ENCODE results near the gene CBX4. TPM values are rescaled to one million over a fixed set of nuclear protein-coding genes. Genes with fewer than 3 reads are reported as not detected.

The CBX4 gene
- total and polyA plus RNA-seq, 7 donors: 1.9 to 7.8 (median 3.3) TPM

- peaks cover 0 to 7% of the 10 kb centered on the region in 2 donors for H3K36me3 ChIP-seq (ENCODE audit: insufficient read depth in 1 of 2, low read depth in 1 of 2)
- 66 to 85% (median 75%) methylated on average over 2 of the region's 2 CpGs for WGBS, 3 donors
- no peak for DNase-seq
- peaks cover 12% of the 10 kb centered on the region for H3K4me1 ChIP-seq
- H3K4me3 ChIP-seq: no peak overlapping the region
- peaks cover 0 to 32% (median 3%) of the 10 kb centered on the region in 3 donors for H3K27me3 ChIP-seq (ENCODE audit: insufficient read depth in 3 of 3, low read length in 2 of 3)
- intact Hi-C loops (cut with DNase I): no loop called here
- H3K27ac ChIP-seq: no peak overlapping the region
- ATAC-seq: no peak
- no peaks in the 10 kb centered on the region for H3K9me3 ChIP-seq
- TF ChIP-seq CTCF (IDR thresholded peaks at IDR 0.05): no peak
Observed at GRCh38 chr17:79829004-79829403, 10.2 kb downstream of the CBX4 start.

- DNase-seq (no peak), ATAC-seq (no peak)
- Histone ChIP-seq H3K27me3 (ENCODE audit: insufficient read depth in 3 of 3, low read length in 2 of 3) (peaks cover 0 to 27% (median 0%) of the 10 kb centered on the region in 3 donors), H3K27ac (no peak overlapping the region), H3K36me3 (ENCODE audit: insufficient read depth in 1 of 2, low read depth in 1 of 2) (no peaks in the 10 kb centered on the region), H3K4me3 (no peak overlapping the region), H3K9me3 (no peaks in the 10 kb centered on the region), H3K4me1 (peaks cover 4% of the 10 kb centered on the region)
- intact Hi-C loops (cut with DNase I): no loop called here
- TF ChIP-seq CTCF (IDR thresholded peaks at IDR 0.05): no peak
- whole genome bisulfite sequencing, 3 donors: 67 to 74% (median 68%) methylated on average over 26 of the region's 26 CpGs
Observed at GRCh38 chr17:79826841-79827578, 12.2 kb downstream of the CBX4 start.

GRCh38 chr17:79826204-79826680 lies 13.0 kb downstream of the CBX4 start:
- H3K36me3 ChIP-seq (ENCODE audit: insufficient read depth in 1 of 2, low read depth in 1 of 2): no peaks in the 10 kb centered on the region
- H3K4me3 ChIP-seq: no peak overlapping the region
- no peak for TF ChIP-seq CTCF (IDR thresholded peaks at IDR 0.05)
- H3K27ac ChIP-seq: no peak overlapping the region
- H3K27me3 ChIP-seq (ENCODE audit: insufficient read depth in 3 of 3, low read length in 2 of 3): peaks cover 0 to 27% (median 0%) of the 10 kb centered on the region in 3 donors
- intact Hi-C loops (cut with DNase I): no loop called here
- no peaks in the 10 kb centered on the region for H3K4me1 ChIP-seq
- no peak for ATAC-seq
- 50 to 59% (median 56%) methylated on average over 11 of the region's 11 CpGs for WGBS, 3 donors
- no peak for DNase-seq
- H3K9me3 ChIP-seq: no peaks in the 10 kb centered on the region

- no peaks in the 10 kb centered on the region for H3K4me1 ChIP-seq
- H3K9me3 ChIP-seq: no peaks in the 10 kb centered on the region
- H3K4me3 ChIP-seq: no peak overlapping the region
- ATAC-seq: no peak
- 96 to 97% (median 96%) methylated on average over 5 of the region's 5 CpGs for WGBS, 3 donors
- no peaks in the 10 kb centered on the region for H3K36me3 ChIP-seq (ENCODE audit: insufficient read depth in 1 of 2, low read depth in 1 of 2)
- DNase-seq: no peak
- H3K27me3 ChIP-seq (ENCODE audit: insufficient read depth in 3 of 3, low read length in 2 of 3): peaks cover 0 to 27% (median 0%) of the 10 kb centered on the region in 3 donors
- no peak for TF ChIP-seq CTCF (IDR thresholded peaks at IDR 0.05)
- no peak overlapping the region for H3K27ac ChIP-seq
- intact Hi-C loops (cut with DNase I): no loop called here
Observed at GRCh38 chr17:79825580-79825921, 13.7 kb downstream of the CBX4 start.

Data from psoas muscle (tissue), 8 donors.